BJ (cell line): Measurements from ENCODE around the gene ABCB8. TPM values are rescaled to one million over a fixed set of nuclear protein-coding genes. Genes with fewer than 3 reads are reported as not detected.

ENCODE experiments used
- CTCF ChIA-PET: fragments of 350-600 bp; formaldehyde crosslinking; extraction: SDS; loops from one replicate; lab custom pipeline; 2021; ENCODE audit warnings: antibody characterized with exemption, inconsistent platforms; lab: Yijun Ruan, JAX
- POLR2A ChIA-PET: fragments of 300-600 bp; sonication (Branson Sonifier 250); formaldehyde crosslinking; extraction: SDS; loops from one replicate; lab custom pipeline; 2021; ENCODE audit warnings: antibody characterized with exemption; lab: Charles Lee
- DNase-seq: peaks from one replicate; pipeline ENCODE4 v3.0.0-alpha.2; 2011; ENCODE audit warnings: low read depth
- H3K27me3 ChIP-seq: 2 replicates; pipeline ENCODE4 v1.6.0; 2011; ENCODE audit warnings: low read length; ENCODE audit not compliant: control insufficient read depth, insufficient read depth
- H3K36me3 ChIP-seq: 2 replicates; pipeline ENCODE4 v1.5.1; 2011; ENCODE audit warnings: low read length; ENCODE audit not compliant: control insufficient read depth, insufficient read depth
- H3K4me3 ChIP-seq: 2 replicates; pipeline ENCODE4 v1.5.1; 2011; ENCODE audit warnings: low read depth, mild to moderate bottlenecking, control low read depth, low read length
- polyA plus RNA-seq: library from polyadenylated mRNA; depleted of rRNA; stranded (reverse); fragments of >200 nt; gene quantifications from 2 replicates; pipeline ENCODE4 v1.2.3, GENCODE V29; 2011
- TF ChIP-seq, protein P1 (sequence below): IDR thresholded peaks from 2 replicates; pipeline ENCODE4 v1.5.1; 2011; ENCODE audit warnings: low read depth, mild to moderate bottlenecking, control low read depth, inconsistent platforms, low read length, moderate library complexity; ENCODE audit not compliant: insufficient read depth

Gene ABCB8
- polyA plus RNA-seq, 1 experiment, result 23.6 TPM

DNA sequence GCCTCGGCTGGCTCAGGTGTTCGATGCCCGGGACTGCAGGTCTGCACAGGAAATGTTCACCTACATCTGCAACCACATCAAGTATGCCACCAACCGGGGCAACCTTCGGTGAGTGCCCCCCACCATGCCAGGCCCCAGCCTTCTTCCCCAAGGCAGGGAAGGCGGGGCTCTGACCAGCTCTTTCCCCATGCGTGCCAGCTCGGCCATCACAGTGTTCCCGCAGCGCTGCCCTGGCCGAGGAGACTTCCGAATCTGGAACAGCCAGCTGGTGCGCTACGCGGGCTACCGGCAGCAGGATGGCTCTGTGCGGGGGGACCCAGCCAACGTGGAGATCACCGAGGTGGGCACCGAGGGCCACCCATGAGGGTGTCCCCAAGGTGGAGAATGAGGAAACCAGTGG is 29.9 kb upstream of the ABCB8 start:
- CTCF ChIA-PET, result no interaction called here
- DNase-seq, result no peak
- H3K27me3 ChIP-seq, result no peaks in the 10 kb centered on the region; the same call in none of the 2 replicates
- POLR2A ChIA-PET, result no interaction called here
- TF ChIP-seq, protein P1, sequence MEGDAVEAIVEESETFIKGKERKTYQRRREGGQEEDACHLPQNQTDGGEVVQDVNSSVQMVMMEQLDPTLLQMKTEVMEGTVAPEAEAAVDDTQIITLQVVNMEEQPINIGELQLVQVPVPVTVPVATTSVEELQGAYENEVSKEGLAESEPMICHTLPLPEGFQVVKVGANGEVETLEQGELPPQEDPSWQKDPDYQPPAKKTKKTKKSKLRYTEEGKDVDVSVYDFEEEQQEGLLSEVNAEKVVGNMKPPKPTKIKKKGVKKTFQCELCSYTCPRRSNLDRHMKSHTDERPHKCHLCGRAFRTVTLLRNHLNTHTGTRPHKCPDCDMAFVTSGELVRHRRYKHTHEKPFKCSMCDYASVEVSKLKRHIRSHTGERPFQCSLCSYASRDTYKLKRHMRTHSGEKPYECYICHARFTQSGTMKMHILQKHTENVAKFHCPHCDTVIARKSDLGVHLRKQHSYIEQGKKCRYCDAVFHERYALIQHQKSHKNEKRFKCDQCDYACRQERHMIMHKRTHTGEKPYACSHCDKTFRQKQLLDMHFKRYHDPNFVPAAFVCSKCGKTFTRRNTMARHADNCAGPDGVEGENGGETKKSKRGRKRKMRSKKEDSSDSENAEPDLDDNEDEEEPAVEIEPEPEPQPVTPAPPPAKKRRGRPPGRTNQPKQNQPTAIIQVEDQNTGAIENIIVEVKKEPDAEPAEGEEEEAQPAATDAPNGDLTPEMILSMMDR, result no peak
- H3K4me3 ChIP-seq, result no peak overlapping the region
- H3K36me3 ChIP-seq, result no peaks in the 10 kb centered on the region

DNA sequence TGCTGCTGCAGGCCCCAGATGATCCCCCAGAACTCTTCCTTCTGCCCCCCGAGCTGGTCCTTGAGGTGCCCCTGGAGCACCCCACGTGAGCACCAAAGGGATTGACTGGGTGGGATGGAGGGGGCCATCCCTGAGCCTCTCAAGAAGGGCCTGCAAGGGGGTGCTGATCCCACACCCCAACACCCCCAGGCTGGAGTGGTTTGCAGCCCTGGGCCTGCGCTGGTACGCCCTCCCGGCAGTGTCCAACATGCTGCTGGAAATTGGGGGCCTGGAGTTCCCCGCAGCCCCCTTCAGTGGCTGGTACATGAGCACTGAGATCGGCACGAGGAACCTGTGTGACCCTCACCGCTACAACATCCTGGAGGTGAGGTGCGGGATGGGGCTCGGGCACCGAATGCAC is 29.2 kb upstream of the ABCB8 start:
- no peaks in the 10 kb centered on the region for H3K36me3 ChIP-seq
- CTCF ChIA-PET, result no interaction called here
- POLR2A ChIA-PET, result no interaction called here
- H3K27me3 ChIP-seq, result no peaks in the 10 kb centered on the region; the same call in none of the 2 replicates
- H3K4me3 ChIP-seq, result no peak overlapping the region
- TF ChIP-seq, protein P1, result no peak
- DNase-seq, result no peak

DNA sequence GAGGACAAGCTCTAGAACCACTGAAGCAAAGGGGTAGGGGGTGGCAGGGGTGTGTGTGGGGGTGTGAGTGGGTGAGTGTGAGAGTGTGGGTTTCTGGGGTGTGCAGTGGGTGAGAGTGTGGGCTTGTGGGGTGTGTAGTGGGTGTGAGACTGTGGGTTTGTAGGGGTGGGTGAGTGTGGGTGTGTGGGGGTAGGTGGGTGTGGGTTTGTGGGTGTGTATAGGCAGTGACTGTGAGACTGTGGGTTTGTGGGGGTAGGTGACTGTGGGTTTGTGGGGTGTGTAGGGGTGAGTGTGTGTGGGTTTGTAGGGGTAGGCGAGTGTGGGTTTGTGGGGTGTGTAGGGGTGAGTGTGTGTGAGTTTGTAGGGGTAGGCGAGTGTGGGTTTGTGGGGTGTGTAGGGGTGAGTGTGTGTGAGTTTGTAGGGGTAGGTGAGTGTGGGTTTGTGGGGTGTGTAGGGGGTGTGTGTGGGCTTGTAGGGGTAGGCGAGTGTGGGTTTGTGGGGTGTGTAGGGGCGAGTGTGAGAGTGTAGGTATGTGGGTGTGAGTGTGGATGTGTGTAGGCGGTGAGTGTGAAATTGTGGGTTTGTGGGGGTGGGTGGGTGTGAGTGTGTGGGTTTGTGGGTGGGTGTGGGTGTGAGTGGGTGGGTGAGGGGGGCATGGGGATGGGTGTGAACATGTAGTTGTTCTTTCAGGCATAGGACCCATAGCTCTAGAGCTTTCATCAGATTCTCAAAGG is 28.6 kb upstream of the ABCB8 start:
- Histone ChIP-seq H3K36me3 (no peaks in the 10 kb centered on the region), H3K27me3 (no peaks in the 10 kb centered on the region; the same call in none of the 2 replicates), H3K4me3 (no peak overlapping the region)
- CTCF ChIA-PET, result no interaction called here
- no peak for DNase-seq
- POLR2A ChIA-PET, result no interaction called here
- TF ChIP-seq, protein P1, result no peak

DNA sequence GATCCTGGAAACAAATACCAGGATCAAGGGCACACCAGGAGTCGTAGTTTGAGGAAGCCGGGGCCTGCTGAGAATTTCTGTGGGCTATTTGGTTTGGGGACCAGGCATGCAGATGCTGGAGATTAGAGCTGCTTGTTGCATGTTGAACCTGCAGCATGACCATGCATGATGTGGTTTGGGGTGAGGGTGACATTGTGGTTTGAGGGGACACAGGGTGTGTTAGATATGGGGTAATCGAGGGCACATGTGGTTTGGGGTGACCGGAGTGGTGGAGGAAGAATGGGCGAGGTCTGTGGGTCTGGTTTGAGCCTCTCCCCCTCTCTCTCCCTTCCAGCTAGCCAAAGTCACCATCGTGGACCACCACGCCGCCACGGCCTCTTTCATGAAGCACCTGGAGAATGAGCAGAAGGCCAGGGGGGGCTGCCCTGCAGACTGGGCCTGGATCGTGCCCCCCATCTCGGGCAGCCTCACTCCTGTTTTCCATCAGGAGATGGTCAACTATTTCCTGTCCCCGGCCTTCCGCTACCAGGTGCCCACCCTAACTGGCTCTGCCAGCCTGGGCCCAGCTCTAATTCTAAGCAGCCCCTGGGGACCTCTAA is 27.3 kb upstream of the ABCB8 start:
- Histone ChIP-seq H3K4me3 (no peak overlapping the region), H3K36me3 (no peaks in the 10 kb centered on the region), H3K27me3 (no peaks in the 10 kb centered on the region; the same call in none of the 2 replicates)
- TF ChIP-seq, protein P1, result no peak
- ChIA-PET POLR2A (no interaction called here), CTCF (no interaction called here)
- no peak for DNase-seq

DNA sequence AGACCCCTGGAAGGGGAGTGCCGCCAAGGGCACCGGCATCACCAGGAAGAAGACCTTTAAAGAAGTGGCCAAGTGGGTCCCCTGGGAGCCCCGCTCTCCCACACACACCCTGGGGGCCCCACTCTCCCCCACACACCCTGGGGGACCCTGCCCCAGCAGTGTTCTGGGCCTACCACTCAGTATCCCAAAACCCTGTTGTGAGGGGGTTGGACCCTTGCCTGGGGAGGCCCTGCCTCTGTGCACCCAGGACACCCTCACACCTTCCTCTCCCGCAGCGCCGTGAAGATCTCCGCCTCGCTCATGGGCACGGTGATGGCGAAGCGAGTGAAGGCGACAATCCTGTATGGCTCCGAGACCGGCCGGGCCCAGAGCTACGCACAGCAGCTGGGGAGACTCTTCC is 26.7 kb upstream of the ABCB8 start:
- POLR2A ChIA-PET, result no interaction called here
- CTCF ChIA-PET, result no interaction called here
- no peaks in the 10 kb centered on the region; the same call in none of the 2 replicates for H3K27me3 ChIP-seq
- H3K36me3 ChIP-seq, result no peaks in the 10 kb centered on the region
- DNase-seq, result no peak
- H3K4me3 ChIP-seq, result no peak overlapping the region
- TF ChIP-seq, protein P1, result no peak
